ENCODE data around the gene ZNF117. TPM values are rescaled to one million over a fixed set of nuclear protein-coding genes. Genes with fewer than 3 reads are reported as not detected.
"Not testable (repeated sequence)": the region's sequence is repeated elsewhere in the genome, so short reads cannot be mapped to it uniquely, and the experiment has no call there.

The ZNF117 gene
- total RNA-seq, 2 donors from 2014 or later: 6.1 to 26.8 TPM

DNA sequence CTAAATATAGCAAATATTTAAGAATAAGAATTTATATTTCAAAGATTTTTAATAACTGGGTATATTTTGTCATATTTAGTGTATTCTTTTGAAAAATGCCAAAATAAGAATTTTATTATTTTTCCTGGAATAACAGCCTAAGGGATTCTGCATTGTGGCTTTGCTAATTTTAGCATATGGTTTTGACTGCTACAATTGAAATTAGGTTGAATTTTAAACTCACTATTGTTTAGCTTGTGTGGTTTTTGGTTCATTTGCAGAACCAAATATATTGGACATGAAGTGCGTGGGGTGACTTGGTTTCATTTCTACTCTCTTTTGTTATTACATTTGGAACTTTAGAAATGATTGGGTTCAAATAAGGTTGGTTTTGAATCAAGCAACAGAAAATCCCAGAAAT is 52.3 kb downstream of the ZNF117 start:
- no peaks in the 10 kb centered on the region for H3K27me3 ChIP-seq (replicated peaks; ENCODE audit: insufficient read depth)
- H3K4me3 ChIP-seq: no peak overlapping the region
- no peak for DNase-seq (ENCODE audit: low spot score)
- 92% methylated on average over 1 of the region's 1 CpG for WGBS
- no peaks in the 10 kb centered on the region for H3K4me1 ChIP-seq (replicated peaks)
- no peaks in the 10 kb centered on the region for H3K36me3 ChIP-seq
- H3K27ac ChIP-seq: no peak overlapping the region
- TF ChIP-seq, protein P1, sequence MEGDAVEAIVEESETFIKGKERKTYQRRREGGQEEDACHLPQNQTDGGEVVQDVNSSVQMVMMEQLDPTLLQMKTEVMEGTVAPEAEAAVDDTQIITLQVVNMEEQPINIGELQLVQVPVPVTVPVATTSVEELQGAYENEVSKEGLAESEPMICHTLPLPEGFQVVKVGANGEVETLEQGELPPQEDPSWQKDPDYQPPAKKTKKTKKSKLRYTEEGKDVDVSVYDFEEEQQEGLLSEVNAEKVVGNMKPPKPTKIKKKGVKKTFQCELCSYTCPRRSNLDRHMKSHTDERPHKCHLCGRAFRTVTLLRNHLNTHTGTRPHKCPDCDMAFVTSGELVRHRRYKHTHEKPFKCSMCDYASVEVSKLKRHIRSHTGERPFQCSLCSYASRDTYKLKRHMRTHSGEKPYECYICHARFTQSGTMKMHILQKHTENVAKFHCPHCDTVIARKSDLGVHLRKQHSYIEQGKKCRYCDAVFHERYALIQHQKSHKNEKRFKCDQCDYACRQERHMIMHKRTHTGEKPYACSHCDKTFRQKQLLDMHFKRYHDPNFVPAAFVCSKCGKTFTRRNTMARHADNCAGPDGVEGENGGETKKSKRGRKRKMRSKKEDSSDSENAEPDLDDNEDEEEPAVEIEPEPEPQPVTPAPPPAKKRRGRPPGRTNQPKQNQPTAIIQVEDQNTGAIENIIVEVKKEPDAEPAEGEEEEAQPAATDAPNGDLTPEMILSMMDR (IDR thresholded peaks at IDR 0.05): no peak
- TF ChIP-seq POLR2A (IDR thresholded peaks at IDR 0.05): no peak
- TF ChIP-seq POLR2AphosphoS5 (IDR thresholded peaks at IDR 0.05): no peak
- intact Hi-C loops (cut with DNase I): no loop called here
- H3K9me3 ChIP-seq: no peaks in the 10 kb centered on the region

DNA sequence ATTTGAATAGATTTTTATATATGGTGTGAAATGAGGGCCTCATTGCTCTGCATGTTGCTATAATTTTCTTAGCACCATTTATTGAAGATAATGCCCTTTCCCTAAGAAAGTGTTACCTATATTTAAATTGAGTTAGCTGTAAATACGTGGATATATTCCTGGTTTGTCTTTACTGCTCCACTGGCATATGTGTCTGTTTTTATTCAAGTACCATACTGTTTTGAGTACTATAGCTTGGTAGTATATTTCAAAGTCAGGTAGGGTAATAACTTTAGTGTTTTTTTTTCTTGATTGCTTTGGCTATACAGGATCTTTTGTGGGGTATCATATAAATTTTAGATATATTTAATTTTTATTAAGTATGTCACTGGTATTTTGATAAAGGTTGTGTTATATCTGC is 56.4 kb downstream of the ZNF117 start:
- H3K9me3 ChIP-seq: no peaks in the 10 kb centered on the region
- no peak for DNase-seq (ENCODE audit: low spot score)
- intact Hi-C loops (cut with DNase I): no loop called here
- 98% methylated on average over 1 of the region's 1 CpG for WGBS
- H3K4me3 ChIP-seq: no peak overlapping the region
- TF ChIP-seq, protein P1 (IDR thresholded peaks at IDR 0.05): no peak
- no peaks in the 10 kb centered on the region for H3K36me3 ChIP-seq
- no peaks in the 10 kb centered on the region for H3K27me3 ChIP-seq (replicated peaks; ENCODE audit: insufficient read depth)
- no peak overlapping the region for H3K27ac ChIP-seq
- no peaks in the 10 kb centered on the region for H3K4me1 ChIP-seq (replicated peaks)

DNA sequence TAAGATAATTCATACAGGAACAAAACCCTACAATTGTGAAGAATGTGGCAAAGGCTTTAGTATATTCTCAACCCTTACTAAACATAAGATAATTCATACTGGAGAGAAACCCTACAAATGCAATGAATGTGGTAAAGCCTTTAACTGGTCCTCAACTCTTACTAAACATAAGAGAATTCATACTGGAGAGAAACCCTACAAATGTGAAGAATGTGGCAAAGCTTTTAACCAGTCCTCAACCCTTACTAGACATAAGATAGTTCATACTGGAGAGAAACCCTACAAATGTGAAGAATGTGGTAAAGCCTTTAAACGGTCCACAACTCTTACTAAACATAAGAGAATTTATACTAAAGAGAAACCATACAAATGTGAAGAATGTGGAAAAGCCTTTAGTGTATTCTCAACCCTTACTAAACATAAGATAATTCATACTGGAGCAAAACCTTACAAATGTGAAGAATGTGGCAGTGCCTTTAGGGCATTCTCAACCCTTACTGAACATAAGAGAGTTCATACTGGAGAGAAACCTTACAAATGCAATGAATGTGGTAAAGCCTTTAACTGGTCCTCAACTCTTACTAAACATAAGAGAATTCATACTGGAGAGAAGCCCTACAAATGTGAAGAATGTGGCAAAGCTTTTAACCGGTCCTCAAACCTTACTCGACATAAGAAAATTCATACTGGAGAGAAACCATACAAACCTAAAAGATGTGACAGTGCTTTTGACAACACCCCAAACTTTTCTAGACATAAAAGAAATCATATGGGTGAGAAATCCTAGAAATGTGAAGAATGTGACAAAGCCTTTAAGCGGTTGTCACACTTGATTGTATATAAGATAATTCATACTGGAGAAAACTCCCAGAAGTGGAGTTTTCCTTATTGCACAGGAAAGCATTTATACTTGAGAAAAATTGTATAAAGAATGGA is 62.3 kb downstream of the ZNF117 start:
- H3K27ac ChIP-seq; H3K27me3 ChIP-seq (replicated peaks; ENCODE audit: insufficient read depth); H3K4me1 ChIP-seq (replicated peaks); H3K36me3 ChIP-seq; H3K9me3 ChIP-seq; H3K4me3 ChIP-seq; intact Hi-C loops (cut with DNase I); DNase-seq (ENCODE audit: low spot score): not testable (repeated sequence)
- WGBS: 93% methylated on average over 4 of the region's 4 CpGs

Small RNAs within 50 kb of the gene (small RNA-seq; reads per million reads assigned to genes)
- 0 reads per million in 2 donors for gene RNU6-1229P

Other genes with a start within 250 kb of the ZNF117 start
- gene ZNF138, start 196.6 kb downstream of the ZNF117 start, total RNA-seq: 10 to 100 TPM; 10.1 to 13.5 TPM
- 10 to 100 TPM in 1 of 2 donors, 1 to 10 TPM in 1; 9.7 to 11.5 TPM for gene ZNF273, start 87.8 kb downstream of the ZNF117 start, total RNA-seq
- gene ERV3-1, start 15.7 kb upstream of the ZNF117 start, total RNA-seq: 10 to 100 TPM; 11.3 to 67.7 TPM

Data from prostate gland (tissue), 2 donors.